ENCODE measurements around the gene ISL2.

Gene ISL2

DNA sequence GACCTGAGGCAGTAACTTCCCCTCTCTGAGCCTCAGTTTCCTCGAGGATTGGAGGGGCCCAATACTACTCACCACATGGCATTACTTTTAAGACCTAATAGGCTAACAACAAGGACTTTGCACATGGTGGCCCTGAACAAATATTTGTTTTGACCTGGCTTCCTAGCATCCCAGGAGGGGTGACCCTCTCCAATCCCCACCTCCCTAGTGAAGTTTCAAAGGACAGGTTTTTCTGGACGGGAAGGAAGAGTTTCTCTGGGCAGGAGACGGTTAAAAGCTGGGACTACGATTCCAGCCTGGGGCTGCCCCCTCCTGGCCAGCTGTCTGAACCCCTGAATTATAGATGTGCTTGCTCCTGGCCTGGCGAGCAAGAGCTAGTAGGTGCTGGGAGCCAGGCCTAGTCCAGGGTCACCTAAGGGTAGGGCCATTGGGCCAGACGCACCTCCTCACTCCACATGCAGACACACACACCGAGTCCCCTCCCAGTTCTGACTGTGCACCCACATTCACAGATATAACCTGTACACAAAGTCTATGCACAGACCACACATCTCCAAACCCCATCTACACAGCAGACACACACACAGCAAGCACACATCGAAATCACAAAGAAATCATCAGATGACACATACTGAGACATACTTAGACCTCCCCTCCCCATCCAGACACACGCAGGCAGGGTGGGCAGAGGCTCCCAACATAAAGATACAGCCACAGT, 2.7 kb upstream of the ISL2 start:
- H3K36me3 Mint-ChIP-seq (ENCODE audit: low read depth), result peaks cover 9% of the 10 kb centered on the region
- H3K27me3 Mint-ChIP-seq, result peaks cover 62% of the 10 kb centered on the region
- peaks cover 49% of the 10 kb centered on the region for H3K4me1 Mint-ChIP-seq (ENCODE audit: low read depth)
- no peak overlapping the region for H3K27ac Mint-ChIP-seq
- H3K9me3 Mint-ChIP-seq, result no peaks in the 10 kb centered on the region
- intact Hi-C loops (cut with micrococcal nuclease), result no loop called here
- no peak overlapping the region for H3K4me3 Mint-ChIP-seq

DNA sequence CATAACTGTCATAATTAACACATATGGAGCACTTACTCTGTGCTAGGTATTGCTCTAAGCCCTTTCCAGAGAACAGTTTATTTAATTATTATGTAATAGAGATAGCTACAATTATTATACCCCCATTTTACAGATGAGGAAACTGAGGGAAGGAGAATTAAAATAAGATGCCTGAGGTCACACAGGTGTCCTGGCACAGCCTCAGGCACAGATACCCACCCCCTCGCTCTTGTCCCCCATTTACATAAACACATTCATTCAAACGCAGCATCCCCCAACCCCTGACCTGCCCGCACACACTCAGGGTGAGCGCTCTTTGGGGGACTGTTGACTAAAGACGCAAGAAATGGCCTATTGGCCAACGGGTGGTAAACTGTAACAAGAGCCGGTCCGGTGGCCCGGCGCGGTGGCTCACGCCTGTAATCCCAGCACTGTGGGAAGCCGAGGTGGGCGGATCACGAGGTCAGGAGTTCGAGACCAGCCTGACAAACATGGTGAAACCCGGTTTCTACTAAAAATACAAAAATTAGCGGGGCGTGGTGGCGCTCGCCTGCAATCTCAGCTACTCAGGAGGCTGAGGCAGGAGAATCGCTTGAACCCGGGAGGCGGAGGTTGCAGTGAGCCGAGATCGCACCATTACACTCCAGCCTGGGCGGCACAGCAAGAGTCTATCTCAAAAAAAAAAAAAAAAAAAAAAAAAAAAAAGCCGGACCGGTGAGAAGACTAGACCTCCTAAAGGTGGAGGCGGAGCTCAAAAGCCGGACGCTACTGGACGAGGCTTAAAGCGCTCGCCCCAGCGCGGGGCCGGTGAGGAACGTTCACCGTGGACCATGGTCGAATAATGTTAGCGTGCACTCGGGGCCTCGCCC, 1.9 kb upstream of the ISL2 start:
- Mint-ChIP-seq H3K36me3 (ENCODE audit: low read depth) (peaks cover 10% of the 10 kb centered on the region), H3K27me3 (peaks cover 64% of the 10 kb centered on the region), H3K4me3 (peak overlapping the region; percentile 88), H3K9me3 (no peaks in the 10 kb centered on the region), H3K4me1 (ENCODE audit: low read depth) (peaks cover 56% of the 10 kb centered on the region), H3K27ac (peak overlapping the region; percentile 95)
- intact Hi-C loops (cut with micrococcal nuclease), result loop anchor here (5.0 kb wide), 1 partner anchor 42 kb away; no protein-coding TSS in a partner anchor

DNA sequence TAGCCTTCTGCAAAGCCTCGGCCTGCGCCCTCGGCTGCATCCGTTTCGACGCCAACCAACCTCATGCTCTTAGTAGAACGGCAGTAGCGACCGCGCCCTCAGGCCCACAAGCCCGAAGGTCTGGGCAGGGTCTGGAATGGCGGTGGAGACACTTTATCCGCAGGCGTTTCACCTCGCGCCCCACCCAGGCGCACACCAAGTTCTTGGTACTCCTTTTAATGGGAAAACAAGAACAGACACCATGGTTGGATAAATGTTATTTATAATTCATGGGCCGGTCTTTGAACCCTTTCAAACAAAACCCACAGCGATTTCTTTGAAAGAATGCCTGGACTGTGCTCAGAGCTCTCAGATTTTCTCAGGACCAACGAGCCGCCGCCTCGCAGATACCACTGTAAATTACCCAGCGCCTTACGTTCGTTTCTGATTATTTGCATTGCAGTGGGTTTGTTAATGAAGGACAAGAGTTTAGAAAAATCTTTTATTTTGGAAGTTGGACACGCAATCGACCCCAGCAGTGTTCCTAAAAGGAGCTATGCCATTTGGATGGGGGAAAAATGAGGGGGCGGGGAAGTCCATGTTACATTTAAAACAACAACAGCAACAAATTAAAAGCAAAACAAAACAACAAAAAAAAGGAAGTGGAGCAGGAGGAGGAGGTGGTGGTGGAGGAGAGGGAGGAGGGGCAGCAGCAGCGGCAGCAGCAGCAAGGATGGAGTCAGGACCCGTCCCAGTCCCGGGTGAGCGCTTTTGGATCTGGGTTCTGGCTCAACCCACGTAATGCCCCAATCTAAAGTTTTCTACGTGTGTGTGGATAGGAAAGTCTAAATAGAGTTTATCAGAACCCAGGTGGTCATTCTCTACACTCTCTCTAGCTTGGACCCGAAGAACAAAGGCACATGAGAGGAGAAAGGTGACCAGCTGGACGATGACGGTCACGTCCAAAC, 993 bp upstream of the ISL2 start:
- Mint-ChIP-seq H3K4me3 (peak overlapping the region; percentile 88), H3K36me3 (ENCODE audit: low read depth) (peaks cover 20% of the 10 kb centered on the region), H3K27ac (peak overlapping the region; percentile 95), H3K4me1 (ENCODE audit: low read depth) (peaks cover 57% of the 10 kb centered on the region), H3K9me3 (no peaks in the 10 kb centered on the region), H3K27me3 (peaks cover 67% of the 10 kb centered on the region)
- intact Hi-C loops (cut with micrococcal nuclease), result loop anchor here (2.0 to 5.0 kb wide), 2 partner anchors 43 to 167 kb away; no protein-coding TSS in a partner anchor

DNA sequence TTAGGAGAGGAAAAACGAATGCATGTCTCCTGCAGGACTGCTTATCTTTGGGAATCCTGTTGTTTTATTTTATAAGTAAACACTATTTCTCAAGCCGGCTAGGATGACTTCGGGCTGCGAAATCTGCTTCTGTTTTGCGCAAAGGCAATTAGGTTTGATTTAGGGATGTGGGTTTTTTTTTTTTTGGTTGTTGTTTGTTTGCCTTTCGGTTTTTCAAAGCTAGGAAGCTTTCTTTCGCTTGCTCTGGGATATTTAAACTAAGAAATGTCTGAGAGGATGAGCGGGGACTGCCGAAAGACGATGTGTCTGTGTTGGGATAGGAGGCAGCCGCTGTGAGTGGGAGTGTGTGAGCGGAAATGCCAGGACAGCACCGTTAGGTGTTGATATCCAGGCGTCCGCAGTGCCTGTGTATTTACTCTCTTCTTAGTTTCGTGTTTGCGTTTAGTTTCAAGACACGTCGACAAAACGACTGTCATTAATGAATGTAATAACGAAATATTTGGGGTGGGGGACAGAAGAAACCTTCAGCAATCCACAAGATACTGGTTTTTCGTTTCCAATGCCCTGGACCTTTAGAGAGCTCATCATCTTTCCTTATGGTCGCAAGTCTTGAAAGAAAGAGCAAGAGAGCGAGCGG, 604 bp downstream of the ISL2 start:
- peaks cover 77% of the 10 kb centered on the region for H3K27me3 Mint-ChIP-seq
- intact Hi-C loops (cut with micrococcal nuclease), result loop anchor here (2.0 to 5.0 kb wide), 2 partner anchors 45 to 168 kb away; no protein-coding TSS in a partner anchor
- no peaks in the 10 kb centered on the region for H3K9me3 Mint-ChIP-seq
- peak overlapping the region; percentile 88 for H3K4me3 Mint-ChIP-seq
- peak overlapping the region; percentile 95 for H3K27ac Mint-ChIP-seq
- peaks cover 28% of the 10 kb centered on the region for H3K36me3 Mint-ChIP-seq (ENCODE audit: low read depth)
- H3K4me1 Mint-ChIP-seq (ENCODE audit: low read depth), result peaks cover 72% of the 10 kb centered on the region

DNA sequence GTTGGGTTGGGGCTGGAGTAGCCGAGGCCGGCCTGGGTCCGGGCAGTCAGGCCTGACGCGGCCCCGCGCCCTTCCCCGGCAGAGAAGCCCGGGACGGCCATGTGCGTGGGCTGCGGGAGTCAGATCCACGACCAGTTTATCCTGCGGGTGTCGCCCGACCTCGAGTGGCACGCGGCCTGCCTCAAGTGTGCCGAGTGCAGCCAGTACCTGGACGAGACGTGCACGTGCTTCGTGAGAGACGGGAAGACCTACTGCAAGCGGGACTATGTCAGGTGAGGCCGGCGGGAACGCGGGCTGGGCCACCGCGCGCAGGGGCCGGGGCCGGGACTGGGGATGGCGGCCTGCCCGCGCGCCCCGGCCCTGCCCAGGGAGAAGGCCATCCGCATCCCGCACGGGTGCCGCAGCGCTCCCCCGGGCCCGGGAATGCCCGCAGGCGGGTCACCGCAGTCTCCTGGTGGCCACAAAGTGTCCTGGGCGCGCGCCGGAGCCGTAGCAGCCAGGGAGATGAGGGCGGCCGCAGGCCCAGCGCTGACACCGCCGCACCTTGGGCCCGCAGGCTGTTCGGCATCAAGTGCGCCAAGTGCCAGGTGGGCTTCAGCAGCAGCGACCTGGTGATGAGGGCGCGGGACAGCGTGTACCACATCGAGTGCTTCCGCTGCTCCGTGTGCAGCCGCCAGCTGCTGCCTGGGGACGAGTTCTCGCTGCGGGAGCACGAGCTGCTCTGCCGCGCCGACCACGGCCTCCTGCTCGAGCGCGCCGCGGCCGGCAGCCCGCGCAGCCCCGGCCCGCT, 1.3 kb downstream of the ISL2 start:
- Mint-ChIP-seq H3K27ac (peak overlapping the region; percentile 95), H3K36me3 (ENCODE audit: low read depth) (peaks cover 28% of the 10 kb centered on the region), H3K9me3 (no peaks in the 10 kb centered on the region), H3K27me3 (peaks cover 74% of the 10 kb centered on the region), H3K4me3 (peak overlapping the region; percentile 88), H3K4me1 (ENCODE audit: low read depth) (peaks cover 75% of the 10 kb centered on the region)
- intact Hi-C loops (cut with micrococcal nuclease), result loop anchor here (2.0 to 5.0 kb wide), 2 partner anchors 46 to 169 kb away; no protein-coding TSS in a partner anchor

DNA sequence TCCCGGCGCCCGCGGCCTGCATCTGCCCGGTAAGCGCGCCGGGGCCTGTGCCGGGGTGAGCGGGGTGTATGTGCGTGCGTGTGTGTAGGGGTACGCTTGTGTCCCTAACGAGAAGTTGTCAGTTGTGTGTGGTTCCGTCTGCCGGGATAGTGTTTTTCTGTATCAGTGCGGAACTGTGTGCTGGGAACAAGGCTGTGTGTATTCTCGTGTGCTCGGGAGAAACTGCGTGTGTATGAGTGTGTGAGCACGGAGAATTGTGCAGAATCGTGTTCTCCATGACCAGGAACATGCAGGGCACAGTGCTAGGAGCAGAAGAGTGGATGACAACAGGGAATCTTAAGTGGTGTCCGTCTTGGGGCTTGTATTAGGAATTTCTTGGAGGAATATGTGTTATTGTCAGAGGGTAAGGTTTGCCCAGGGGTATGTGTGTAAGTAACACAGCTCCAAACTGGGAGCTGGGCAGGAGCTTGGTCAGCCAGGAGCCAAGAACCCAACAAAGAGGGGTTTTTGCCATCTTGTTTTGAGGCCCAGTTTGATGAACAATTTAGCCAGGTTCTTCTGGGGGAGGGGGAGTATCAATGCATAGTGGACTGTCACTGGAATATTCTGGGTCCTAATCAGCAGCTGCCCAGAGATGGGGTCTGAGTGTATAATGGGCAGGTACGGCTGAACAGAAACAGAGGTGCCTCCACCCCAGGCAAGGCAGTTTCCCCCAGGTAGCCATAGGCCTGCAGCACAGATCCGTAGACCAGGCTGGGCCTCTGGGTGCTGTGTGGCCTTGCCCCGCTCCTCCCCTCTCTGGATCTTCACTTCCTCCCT, 2.1 kb downstream of the ISL2 start:
- Mint-ChIP-seq H3K4me3 (peak overlapping the region; percentile 80), H3K9me3 (no peaks in the 10 kb centered on the region), H3K36me3 (ENCODE audit: low read depth) (peaks cover 28% of the 10 kb centered on the region), H3K4me1 (ENCODE audit: low read depth) (peaks cover 82% of the 10 kb centered on the region), H3K27me3 (peaks cover 75% of the 10 kb centered on the region), H3K27ac (peak overlapping the region; percentile 65)
- intact Hi-C loops (cut with micrococcal nuclease), result loop anchor here (5.0 kb wide), 1 partner anchor 46 kb away; no protein-coding TSS in a partner anchor

DNA sequence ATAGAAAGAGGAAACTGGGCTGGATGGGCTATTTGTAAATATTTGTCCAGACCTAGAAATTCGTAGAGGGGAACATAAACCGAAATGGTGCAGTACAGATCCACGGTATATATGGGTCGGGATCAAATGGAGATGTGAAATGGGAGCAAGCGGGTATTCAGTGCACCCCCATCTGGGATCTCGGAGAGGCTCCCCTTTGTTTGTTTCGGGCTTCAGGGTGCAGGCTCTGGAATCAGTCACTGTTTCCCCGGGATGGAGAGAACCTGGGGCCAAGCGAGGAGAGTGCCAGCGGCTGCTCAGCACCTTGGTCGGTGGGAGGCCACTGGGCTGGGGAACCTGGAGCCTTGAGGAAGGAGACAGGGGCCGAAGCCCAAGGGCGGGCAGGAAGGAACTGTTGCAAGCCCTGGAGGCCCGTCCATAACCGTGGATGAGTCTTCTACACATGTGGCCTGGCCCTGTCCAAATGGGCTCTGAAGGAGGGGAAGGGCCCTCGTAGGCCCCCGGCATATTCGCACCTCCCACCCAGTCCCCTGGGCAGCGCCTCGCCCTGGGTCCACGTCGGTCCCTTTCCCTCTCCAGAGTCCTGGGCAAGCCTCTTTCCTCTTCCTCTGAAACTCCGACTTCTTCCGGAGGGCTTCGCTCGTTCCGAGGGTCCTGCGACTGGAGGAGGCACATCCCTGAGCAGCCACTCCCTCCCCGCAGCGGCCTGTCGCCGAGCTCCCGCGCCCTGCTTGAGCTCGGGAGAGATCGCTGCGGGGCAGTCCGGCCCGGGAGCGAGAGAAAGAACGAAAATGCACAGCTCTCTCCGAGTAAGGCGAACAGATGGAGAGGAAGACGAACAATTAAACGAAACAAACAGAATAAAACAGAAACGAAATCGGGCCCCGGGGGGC, 3.0 kb downstream of the ISL2 start:
- peaks cover 76% of the 10 kb centered on the region for H3K4me1 Mint-ChIP-seq (ENCODE audit: low read depth)

DNA sequence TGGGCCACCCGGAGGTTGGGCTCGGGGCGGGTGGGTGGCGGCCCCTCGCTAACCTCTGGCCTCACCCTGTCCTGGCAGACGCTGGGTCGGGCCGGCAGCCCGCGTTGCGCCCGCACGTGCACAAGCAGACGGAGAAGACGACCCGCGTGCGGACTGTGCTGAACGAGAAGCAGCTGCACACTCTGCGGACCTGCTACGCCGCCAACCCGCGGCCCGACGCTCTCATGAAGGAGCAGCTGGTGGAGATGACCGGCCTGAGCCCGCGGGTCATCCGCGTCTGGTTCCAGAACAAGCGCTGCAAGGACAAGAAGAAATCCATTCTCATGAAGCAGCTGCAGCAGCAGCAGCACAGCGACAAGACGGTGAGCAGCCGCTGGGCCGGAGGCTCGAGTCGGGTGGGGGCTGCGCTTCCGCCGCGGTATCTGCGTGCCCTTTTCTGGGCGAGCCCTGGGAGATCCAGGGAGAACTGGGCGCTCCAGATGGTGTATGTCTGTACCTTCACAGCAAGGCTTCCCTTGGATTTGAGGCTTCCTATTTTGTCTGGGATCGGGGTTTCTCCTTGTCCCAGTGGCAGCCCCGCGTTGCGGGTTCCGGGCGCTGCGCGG, 3.7 kb downstream of the ISL2 start:
- intact Hi-C loops (cut with micrococcal nuclease), result no loop called here
- H3K27ac Mint-ChIP-seq, result peak overlapping the region; percentile 65
- H3K4me3 Mint-ChIP-seq, result peak overlapping the region; percentile 80
- H3K4me1 Mint-ChIP-seq (ENCODE audit: low read depth), result peaks cover 74% of the 10 kb centered on the region
- peaks cover 77% of the 10 kb centered on the region for H3K27me3 Mint-ChIP-seq
- H3K9me3 Mint-ChIP-seq, result no peaks in the 10 kb centered on the region
- H3K36me3 Mint-ChIP-seq (ENCODE audit: low read depth), result peaks cover 28% of the 10 kb centered on the region

More for the DNA sequence above, 3.0 kb downstream of the ISL2 start:
- H3K4me3 Mint-ChIP-seq, result peak overlapping the region; percentile 80
- intact Hi-C loops (cut with micrococcal nuclease), result loop anchor here (5.0 kb wide), 1 partner anchor 47 kb away; no protein-coding TSS in a partner anchor
- H3K9me3 Mint-ChIP-seq, result no peaks in the 10 kb centered on the region
- H3K36me3 Mint-ChIP-seq (ENCODE audit: low read depth), result peaks cover 28% of the 10 kb centered on the region
- H3K27ac Mint-ChIP-seq, result peak overlapping the region; percentile 65
- H3K27me3 Mint-ChIP-seq, result peaks cover 75% of the 10 kb centered on the region

DNA sequence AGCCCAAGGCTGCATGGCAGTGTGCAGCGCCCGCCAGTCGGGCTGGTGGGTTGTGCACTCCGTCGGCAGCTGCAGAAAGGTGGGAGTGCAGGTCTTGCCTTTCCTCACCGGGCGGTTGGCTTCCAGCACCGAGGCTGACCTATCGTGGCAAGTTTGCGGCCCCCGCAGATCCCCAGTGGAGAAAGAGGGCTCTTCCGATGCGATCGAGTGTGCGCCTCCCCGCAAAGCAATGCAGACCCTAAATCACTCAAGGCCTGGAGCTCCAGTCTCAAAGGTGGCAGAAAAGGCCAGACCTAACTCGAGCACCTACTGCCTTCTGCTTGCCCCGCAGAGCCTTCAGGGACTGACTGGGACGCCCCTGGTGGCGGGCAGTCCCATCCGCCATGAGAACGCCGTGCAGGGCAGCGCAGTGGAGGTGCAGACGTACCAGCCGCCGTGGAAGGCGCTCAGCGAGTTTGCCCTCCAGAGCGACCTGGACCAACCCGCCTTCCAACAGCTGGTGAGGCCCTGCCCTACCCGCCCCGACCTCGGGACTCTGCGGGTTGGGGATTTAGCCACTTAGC, 4.3 kb downstream of the ISL2 start:
- Mint-ChIP-seq H3K9me3 (no peaks in the 10 kb centered on the region), H3K4me3 (peak overlapping the region; percentile 80), H3K36me3 (ENCODE audit: low read depth) (peaks cover 28% of the 10 kb centered on the region), H3K27ac (no peak overlapping the region), H3K27me3 (peaks cover 83% of the 10 kb centered on the region), H3K4me1 (ENCODE audit: low read depth) (peaks cover 74% of the 10 kb centered on the region)
- intact Hi-C loops (cut with micrococcal nuclease), result no loop called here

DNA sequence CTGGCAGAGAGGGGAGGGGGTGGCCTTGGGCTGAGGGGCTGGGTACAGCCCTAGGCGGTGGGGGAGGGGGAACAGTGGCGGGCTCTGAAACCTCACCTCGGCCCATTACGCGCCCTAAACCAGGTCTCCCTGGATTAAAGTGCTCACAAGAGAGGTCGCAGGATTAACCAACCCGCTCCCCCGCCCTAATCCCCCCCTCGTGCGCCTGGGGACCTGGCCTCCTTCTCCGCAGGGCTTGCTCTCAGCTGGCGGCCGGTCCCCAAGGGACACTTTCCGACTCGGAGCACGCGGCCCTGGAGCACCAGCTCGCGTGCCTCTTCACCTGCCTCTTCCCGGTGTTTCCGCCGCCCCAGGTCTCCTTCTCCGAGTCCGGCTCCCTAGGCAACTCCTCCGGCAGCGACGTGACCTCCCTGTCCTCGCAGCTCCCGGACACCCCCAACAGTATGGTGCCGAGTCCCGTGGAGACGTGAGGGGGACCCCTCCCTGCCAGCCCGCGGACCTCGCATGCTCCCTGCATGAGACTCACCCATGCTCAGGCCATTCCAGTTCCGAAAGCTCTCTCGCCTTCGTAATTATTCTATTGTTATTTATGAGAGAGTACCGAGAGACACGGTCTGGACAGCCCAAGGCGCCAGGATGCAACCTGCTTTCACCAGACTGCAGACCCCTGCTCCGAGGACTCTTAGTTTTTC, 4.9 kb downstream of the ISL2 start:
- intact Hi-C loops (cut with micrococcal nuclease), result no loop called here
- Mint-ChIP-seq H3K36me3 (ENCODE audit: low read depth) (peaks cover 27% of the 10 kb centered on the region), H3K27me3 (peaks cover 89% of the 10 kb centered on the region), H3K4me3 (peak overlapping the region; percentile 40), H3K4me1 (ENCODE audit: low read depth) (peaks cover 75% of the 10 kb centered on the region), H3K27ac (no peak overlapping the region), H3K9me3 (no peaks in the 10 kb centered on the region)
